ENCODE data around the gene GSTT2.
"Not testable (repeated sequence)": the region's sequence is repeated elsewhere in the genome, so short reads cannot be mapped to it uniquely, and the experiment has no call there.

GSTT2 gene

GRCh38 chr22:23993581-23994177 is 13.7 kb downstream of the GSTT2 start:
- H3K4me1 ChIP-seq (ENCODE audit: control insufficient read depth in 1 of 2, insufficient read depth in 1 of 2, low read depth in 1 of 2, low read length in 1 of 2); H3K9me3 ChIP-seq: not testable (repeated sequence)

GRCh38 chr22:23997092-23997491 is 17.2 kb downstream of the GSTT2 start:
- Histone ChIP-seq H3K36me3 (no peaks in the 10 kb centered on the region), H3K9me3 (no peaks in the 10 kb centered on the region), H3K27me3 (no peaks in the 10 kb centered on the region), H3K4me1 (ENCODE audit: control insufficient read depth in 1 of 2, insufficient read depth in 1 of 2, low read depth in 1 of 2, low read length in 1 of 2) (no peaks in the 10 kb centered on the region), H3K27ac (no peak overlapping the region), H3K4me3 (ENCODE audit: low read depth in 1 of 2, low read length in 1 of 2) (no peak overlapping the region)
- no peak for TF ChIP-seq CTCF (IDR thresholded peaks at IDR 0.05)

More at GRCh38 chr22:23993581-23994177, 13.7 kb downstream of the GSTT2 start:
- not testable (repeated sequence) for H3K4me3 ChIP-seq (ENCODE audit: low read depth in 1 of 2, low read length in 1 of 2); H3K27ac ChIP-seq; H3K27me3 ChIP-seq; H3K36me3 ChIP-seq

GRCh38 chr22:23999779-24000178 is 19.8 kb downstream of the GSTT2 start:
- not testable (repeated sequence) for H3K4me1 ChIP-seq (ENCODE audit: control insufficient read depth in 1 of 2, insufficient read depth in 1 of 2, low read depth in 1 of 2, low read length in 1 of 2); H3K27me3 ChIP-seq; H3K4me3 ChIP-seq (ENCODE audit: low read depth in 1 of 2, low read length in 1 of 2); H3K9me3 ChIP-seq; H3K27ac ChIP-seq; H3K36me3 ChIP-seq

- no peaks in the 10 kb centered on the region for H3K9me3 ChIP-seq
- no peak overlapping the region for H3K27ac ChIP-seq
- no peaks in the 10 kb centered on the region for H3K4me1 ChIP-seq (ENCODE audit: control insufficient read depth in 1 of 2, insufficient read depth in 1 of 2, low read depth in 1 of 2, low read length in 1 of 2)
- H3K27me3 ChIP-seq = peaks cover 4% of the 10 kb centered on the region
- no peak for TF ChIP-seq CTCF (IDR thresholded peaks at IDR 0.05)
- H3K36me3 ChIP-seq = no peaks in the 10 kb centered on the region
- no peak overlapping the region for H3K4me3 ChIP-seq (ENCODE audit: low read depth in 1 of 2, low read length in 1 of 2)
Measured at GRCh38 chr22:24001314-24001713, 21.4 kb downstream of the GSTT2 start.

GRCh38 chr22:24002272-24002671 is 22.3 kb downstream of the GSTT2 start:
- Histone ChIP-seq H3K27ac (no peak overlapping the region), H3K4me3 (ENCODE audit: low read depth in 1 of 2, low read length in 1 of 2) (no peak overlapping the region), H3K36me3 (no peaks in the 10 kb centered on the region), H3K9me3 (no peaks in the 10 kb centered on the region), H3K4me1 (ENCODE audit: control insufficient read depth in 1 of 2, insufficient read depth in 1 of 2, low read depth in 1 of 2, low read length in 1 of 2) (no peaks in the 10 kb centered on the region), H3K27me3 (peaks cover 4% of the 10 kb centered on the region)
- no peak for TF ChIP-seq CTCF (IDR thresholded peaks at IDR 0.05)

GRCh38 chr22:24002851-24003250 is 22.9 kb downstream of the GSTT2 start:
- no peaks in the 10 kb centered on the region for H3K4me1 ChIP-seq (ENCODE audit: control insufficient read depth in 1 of 2, insufficient read depth in 1 of 2, low read depth in 1 of 2, low read length in 1 of 2)
- H3K27ac ChIP-seq = no peak overlapping the region
- H3K36me3 ChIP-seq = no peaks in the 10 kb centered on the region
- no peak for TF ChIP-seq CTCF (IDR thresholded peaks at IDR 0.05)
- no peak overlapping the region for H3K4me3 ChIP-seq (ENCODE audit: low read depth in 1 of 2, low read length in 1 of 2)
- no peaks in the 10 kb centered on the region for H3K9me3 ChIP-seq
- H3K27me3 ChIP-seq = peaks cover 4% of the 10 kb centered on the region

GRCh38 chr22:24003887-24004286 is 24.0 kb downstream of the GSTT2 start:
- Histone ChIP-seq H3K9me3 (no peaks in the 10 kb centered on the region), H3K36me3 (no peaks in the 10 kb centered on the region), H3K4me1 (ENCODE audit: control insufficient read depth in 1 of 2, insufficient read depth in 1 of 2, low read depth in 1 of 2, low read length in 1 of 2) (no peaks in the 10 kb centered on the region), H3K27ac (no peak overlapping the region), H3K4me3 (ENCODE audit: low read depth in 1 of 2, low read length in 1 of 2) (no peak overlapping the region), H3K27me3 (peaks cover 4% of the 10 kb centered on the region)
- TF ChIP-seq CTCF (IDR thresholded peaks at IDR 0.05) = no peak

Measured in neutrophil (primary cell).